Lower leg skin (tissue), 3 donors: ENCODE results near the gene DRD4.

ENCODE experiments used
- POLR2A ChIP-seq, 2 donors: fragments of 450-650 bp; IDR thresholded peaks; one replicate each; pipeline ENCODE4 v1.6.1; 2016 to 2017; ENCODE audit warnings: antibody characterized with exemption in 2 of 2, mild to moderate bottlenecking in 1 of 2, moderate library complexity in 1 of 2
- TF ChIP-seq, protein P1 (sequence below), 3 donors: fragments of 450-650 bp; IDR thresholded peaks; one replicate each; pipeline ENCODE4 v1.5.1; 2016; ENCODE audit warnings: antibody characterized with exemption in 3 of 3, mild to moderate bottlenecking in 3 of 3, moderate library complexity in 2 of 3

DNA sequence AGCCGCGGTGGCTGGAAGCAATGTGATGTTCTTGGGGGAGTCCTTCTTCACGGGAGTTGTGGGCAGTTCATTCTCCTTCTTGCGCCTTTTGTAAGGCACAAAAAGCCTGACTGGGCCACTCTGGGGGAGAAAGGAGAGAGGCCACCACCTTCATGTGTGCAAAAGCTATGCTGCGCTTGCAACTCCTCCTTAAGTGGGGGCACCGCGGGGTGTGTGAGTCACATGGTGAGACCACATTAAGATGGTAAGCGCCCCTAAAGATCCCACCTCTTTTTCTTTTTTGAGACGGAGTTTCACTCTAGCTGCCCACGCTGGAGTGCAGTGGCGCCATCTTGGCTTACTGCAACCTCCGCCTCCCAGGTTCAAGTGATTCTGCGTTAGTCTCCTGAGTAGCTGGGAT is 43.9 kb downstream of the DRD4 start:
- TF ChIP-seq, protein P1, sequence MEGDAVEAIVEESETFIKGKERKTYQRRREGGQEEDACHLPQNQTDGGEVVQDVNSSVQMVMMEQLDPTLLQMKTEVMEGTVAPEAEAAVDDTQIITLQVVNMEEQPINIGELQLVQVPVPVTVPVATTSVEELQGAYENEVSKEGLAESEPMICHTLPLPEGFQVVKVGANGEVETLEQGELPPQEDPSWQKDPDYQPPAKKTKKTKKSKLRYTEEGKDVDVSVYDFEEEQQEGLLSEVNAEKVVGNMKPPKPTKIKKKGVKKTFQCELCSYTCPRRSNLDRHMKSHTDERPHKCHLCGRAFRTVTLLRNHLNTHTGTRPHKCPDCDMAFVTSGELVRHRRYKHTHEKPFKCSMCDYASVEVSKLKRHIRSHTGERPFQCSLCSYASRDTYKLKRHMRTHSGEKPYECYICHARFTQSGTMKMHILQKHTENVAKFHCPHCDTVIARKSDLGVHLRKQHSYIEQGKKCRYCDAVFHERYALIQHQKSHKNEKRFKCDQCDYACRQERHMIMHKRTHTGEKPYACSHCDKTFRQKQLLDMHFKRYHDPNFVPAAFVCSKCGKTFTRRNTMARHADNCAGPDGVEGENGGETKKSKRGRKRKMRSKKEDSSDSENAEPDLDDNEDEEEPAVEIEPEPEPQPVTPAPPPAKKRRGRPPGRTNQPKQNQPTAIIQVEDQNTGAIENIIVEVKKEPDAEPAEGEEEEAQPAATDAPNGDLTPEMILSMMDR (IDR thresholded peaks at IDR 0.05): no peak
- no peak for TF ChIP-seq POLR2A (IDR thresholded peaks at IDR 0.05)
